T-helper 2 cell treated with Interferon-gamma antibody and Interleukin-4, amounts not matched to agents 100 ng/mL and 5 ng/mL, for 36 hours (primary cell): ENCODE results near the gene JPH2. TPM values are rescaled to one million over a fixed set of nuclear protein-coding genes. Genes with fewer than 3 reads are reported as not detected.
"Not testable (repeated sequence)": the region's sequence is repeated elsewhere in the genome, so short reads cannot be mapped to it uniquely, and the experiment has no call there.

Source experiments
- intact Hi-C: fragments of 100-400 bp; cut with micrococcal nuclease; formaldehyde crosslinking; loops from one replicate; pipeline ENCODE4 v1.15.1; 2023
- total RNA-seq: library from RNA; stranded (reverse); gene quantifications from 2 replicates; pipeline ENCODE4 v1.2.3, GENCODE V29; 2022

Gene JPH2
- total RNA-seq, 1 donor from 2014 or later, result not detected

DNA sequence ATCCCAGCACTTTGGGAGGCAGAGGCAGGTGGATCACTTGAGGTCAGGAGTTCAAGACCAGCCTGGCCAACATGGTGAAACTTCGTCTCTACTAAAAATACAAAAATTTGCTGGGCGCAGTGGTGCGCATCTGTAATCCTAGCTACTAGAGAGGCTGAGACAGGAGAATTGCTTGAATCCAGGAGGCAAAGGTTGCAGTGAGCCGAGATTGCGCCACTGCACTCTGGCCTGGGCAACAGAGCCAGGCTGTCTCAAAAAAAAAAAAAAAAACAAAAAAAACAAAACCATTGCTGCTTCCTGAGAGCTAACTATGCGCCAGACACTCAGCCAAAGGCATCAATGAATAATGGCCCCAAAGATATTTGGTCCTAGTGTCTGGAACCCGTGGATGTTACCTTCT is 57.7 kb downstream of the JPH2 start:
- intact Hi-C loops, result not testable (repeated sequence)

DNA sequence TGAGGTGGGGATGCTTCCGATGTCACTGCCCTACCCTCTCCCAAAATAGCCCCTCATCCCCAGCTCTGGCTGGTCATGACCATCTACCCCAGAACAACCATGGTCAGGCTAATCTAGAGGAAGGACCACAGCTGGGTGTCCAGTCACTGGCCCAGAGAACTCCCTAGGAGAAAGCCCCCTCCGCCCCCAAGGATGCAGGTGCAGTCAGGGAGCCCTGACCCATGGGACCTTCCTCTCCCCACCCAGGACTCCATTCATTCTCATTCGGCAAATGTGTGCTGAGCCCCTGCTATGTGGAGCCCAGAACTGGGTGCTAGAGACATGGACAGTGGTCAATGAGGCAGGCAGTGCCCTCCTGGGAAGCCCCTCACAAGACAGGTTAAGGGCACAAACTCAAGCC is 60.5 kb downstream of the JPH2 start:
- intact Hi-C loops, result no loop called here

DNA sequence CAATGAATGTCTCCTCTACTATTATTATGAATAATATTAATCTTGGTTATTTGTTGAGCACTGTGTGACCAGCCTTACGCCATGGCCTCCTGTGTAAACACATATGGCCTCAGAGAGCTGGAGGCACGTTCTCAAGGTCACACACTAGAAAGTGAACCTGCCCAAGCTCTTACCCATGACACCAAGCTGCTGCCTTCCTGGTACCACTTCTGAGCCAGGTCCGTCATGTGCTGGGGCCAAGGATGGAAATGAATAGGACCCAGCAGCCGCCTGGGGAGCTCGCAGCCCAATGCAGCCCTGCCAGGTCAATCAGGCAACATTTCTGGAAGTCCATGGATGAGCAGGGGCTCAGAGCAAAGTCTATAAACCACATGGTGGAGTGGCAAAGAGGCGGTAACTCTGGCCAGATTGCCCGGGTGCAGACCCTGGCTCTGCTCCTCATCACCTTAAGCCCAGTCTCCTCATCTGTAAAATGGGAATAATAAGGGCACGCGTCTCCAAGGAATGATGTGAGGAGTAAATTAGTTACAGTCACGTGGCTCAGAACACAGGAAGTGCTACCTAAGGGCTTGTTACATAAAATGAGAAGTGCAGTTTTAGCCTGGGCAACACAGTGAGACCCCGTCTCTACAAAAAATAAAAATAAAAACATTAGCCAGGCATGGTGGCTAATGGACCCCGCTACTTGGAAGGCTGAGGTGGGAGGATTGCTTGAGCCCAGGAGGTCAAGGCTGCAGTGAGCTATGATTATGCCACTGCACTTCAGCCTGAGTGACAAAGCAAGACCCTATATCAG is 61.5 kb downstream of the JPH2 start:
- intact Hi-C loops, result no loop called here

DNA sequence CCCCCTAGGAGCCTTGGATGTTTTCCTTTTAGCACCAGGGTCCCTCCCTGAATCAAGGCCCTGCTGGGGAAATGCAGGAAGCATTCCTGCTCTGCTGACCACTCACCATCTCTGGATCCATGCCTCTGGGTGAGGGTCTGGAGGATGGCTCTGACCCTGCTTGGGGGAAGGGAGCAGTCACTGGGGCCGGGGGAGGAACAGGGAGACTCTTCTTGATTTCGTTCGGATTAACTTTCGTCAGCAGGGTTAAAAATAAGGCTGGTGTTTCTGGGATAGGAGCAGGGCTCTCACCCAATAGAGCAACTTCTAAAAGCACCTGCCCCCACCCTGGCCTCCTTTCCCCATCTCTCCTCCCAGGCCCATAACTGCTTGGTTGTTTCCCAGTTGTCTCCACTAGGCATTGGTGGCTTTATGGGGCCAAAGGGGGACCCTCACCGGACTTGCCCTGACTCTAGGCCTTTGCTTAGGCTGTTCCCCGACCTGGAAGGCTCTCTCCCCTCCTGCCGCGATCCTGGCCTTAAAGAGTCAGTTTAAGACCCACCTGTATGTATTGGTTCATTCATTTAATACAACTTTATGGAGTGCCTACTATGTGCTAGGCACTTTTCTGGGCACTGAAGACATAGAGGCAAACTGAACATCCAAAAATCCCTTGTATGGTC is 63.0 kb downstream of the JPH2 start:
- intact Hi-C loops, result no loop called here

DNA sequence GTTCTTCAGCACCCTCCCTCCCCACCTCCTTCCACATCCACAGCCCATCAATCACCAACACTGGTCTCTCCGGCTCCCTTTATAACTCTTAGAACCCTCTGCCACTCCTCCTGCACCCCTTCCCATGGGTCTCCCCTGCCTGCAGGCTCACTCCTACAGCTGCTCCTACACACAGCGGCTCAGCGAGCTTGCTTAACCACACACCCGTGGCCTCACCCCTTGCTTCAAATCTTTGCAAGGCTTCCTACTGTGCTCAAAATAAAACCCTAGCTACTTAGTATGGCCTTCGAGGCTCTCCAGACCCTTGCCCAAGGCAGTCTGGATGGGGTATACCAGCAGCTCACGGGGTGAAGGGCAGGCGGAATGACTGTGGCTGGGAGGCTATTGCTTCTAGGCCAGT is 63.7 kb downstream of the JPH2 start:
- intact Hi-C loops, result no loop called here

DNA sequence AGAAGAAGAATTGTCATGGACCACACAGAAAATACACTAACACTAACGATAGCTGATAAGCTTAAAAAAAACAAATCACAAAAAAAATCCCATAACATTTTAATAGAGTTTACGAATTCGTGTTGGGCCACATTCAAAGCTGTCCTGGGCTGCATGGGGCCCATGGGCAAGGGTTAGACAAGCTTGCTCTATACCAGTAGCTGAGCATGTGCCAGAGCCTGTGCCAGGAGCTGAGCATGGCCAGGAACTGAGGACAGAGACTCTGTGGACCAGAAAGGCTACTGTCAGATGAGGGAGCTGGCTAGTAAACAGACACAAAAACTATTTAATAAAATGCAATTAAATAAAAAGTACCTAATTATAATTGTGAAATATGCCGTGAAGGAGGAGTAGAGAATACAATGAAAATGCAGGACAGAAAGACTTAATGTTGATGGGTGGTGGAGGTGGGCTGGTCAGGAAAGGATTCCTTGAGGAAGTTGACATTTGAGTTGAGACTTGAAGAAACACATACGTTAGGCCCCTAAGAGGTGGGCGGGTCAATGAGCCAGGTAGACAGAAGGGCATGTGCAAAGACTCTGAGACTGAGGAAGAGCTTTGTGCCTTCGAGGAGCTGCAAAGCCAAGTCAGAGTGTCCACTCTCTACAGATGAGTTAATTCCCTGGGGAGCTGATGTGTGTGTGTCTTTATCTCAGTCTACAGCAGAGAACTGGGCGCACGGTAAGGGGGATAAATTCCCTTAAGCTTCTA is 66.1 kb downstream of the JPH2 start:
- intact Hi-C loops, result no loop called here

DNA sequence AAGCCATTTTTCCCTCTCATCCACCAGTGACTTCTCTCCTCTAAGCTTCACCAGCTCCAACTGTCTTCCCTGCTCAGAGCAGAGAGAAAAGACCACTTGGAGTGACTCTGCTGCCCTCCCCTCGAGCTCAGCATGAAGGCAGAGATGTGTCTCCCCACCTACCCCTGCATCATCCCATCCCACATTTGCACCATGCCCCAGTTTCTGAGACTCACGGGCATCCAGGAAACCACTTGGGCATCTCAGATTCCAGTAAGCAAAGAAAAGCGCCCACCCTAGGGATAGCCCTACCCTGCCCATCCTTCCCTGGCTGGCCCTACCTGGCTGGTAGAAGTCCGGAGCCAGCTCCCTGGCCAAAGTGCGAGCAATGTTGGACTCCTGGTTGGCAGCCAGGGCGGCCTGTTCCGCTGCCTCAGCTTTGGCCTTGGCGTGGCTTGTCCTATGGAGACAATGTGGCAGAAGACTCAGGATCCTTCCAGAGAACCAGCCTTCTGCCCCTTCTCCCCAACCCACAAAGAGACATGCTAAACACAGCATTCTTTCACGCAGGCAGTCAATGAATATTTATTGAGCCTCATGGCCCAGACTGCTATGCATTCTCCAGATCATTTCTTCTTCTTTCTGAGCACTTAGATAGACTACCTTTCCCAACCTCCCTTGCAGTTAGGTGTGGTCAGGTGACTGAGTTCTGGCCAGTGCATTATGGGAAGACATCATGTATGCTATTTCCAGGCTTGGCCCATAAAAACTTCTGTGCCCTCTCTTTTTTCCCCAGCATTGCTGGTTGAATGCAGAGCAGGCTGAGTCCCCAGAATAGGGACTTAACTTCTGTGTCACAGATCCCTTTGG is 68.6 kb downstream of the JPH2 start:
- intact Hi-C loops, result no loop called here

DNA sequence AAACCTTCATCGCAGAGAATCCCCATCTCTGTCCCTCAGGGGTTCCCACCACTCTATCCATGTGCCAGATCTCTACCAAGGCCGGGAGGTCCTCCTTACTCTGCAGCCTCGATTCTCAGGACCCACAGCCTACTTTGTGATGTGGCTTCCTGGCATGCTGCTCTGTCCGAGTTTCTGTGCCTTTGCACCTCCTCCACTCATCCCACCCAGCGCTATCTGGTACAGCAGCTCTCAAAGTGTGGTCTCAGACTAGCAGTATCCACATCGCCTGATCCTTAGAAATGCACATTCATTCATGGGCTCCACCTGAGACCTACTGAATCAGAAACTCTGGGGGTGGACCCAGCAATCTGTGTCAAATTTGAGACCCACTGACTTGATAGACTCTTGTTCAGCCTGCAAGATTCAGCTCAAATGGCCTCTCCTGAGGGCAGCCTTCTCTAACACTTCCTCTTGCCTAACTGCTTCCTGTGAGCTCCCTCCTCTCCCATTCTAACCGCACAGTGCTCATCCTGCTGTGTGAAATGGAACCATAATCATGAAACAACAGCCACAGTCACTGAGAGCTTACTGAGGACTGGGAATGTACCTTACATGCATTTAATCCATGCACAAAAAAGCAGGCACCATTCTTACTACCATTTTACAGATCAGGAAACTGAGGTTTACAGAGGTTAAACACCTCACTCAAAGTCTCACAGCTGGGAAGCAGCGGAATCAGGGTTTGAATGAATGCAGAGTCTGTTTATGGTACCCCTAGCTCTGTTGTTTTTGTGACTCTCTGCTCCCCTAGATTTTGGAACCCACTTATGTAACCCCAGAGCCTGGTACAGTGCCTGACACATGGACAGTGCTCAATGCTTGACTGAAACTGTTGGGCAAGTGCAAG is 69.4 kb downstream of the JPH2 start:
- intact Hi-C loops, result no loop called here

DNA sequence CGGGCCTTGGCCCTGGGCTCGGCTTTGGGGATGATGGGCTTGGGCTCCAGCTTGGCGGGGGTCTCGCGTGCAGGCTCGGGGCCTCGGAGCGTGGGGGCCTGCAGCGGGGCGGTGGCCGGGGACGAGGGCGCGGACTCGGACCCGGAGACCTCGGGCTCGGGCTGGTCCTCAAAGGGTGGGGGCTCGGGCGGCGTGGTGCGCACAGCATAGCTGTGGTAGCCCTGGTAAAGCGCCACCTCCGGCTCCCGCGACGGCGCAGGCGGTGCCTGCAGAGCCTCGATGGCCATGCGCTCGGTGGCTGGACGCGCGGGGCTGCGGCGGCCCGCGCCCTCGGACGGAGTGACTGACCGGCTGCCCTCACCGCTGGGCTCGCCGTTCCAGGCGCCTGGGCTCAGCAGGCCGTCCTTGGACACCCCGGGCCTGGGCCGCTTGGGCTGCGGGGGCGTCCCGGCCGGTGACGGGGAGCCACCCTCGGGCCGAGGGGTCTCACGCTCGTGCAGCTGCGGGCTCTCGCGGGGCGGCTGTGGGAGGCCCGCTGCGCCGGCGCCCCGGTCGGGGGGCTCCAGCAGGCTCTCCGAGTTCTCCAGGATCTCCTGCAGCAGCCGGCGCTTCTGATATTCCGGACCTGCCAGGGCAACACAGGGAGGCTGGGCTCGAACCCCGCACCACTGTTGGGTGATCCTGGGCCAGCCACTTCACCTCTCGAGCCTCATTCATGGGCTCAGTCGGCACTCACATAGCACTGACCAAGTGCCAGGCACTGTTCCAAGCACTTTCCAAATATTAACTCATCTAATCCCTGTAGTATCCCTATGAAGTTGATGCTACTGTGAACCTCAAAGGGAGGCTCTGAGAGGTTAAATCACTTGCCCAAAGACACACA is 71.0 kb downstream of the JPH2 start:
- intact Hi-C loops, result loop anchor here (1.0 kb wide), 2 partner anchors 74 to 195 kb away; partner anchors contain the start of gene FITM2

DNA sequence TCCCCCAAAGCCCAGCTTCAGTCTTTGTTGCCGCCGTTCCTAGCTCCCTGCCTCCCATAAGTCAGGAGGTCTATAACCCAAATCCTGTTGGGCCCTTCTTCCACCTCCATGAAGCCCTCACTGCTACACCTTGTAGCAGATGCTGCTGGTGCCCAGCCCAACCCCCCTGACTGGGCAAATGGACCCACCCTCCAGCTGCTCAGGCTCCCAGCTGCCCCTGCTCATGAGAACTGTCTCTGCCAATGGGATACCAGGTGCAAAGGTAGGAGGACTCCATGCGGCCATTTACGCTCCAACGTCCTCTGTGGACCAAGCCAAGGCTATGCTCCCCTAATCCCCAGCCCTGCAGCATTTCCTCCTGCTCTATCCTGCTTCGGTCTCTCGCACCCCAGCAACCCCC is 71.8 kb downstream of the JPH2 start:
- intact Hi-C loops, result no loop called here

DNA sequence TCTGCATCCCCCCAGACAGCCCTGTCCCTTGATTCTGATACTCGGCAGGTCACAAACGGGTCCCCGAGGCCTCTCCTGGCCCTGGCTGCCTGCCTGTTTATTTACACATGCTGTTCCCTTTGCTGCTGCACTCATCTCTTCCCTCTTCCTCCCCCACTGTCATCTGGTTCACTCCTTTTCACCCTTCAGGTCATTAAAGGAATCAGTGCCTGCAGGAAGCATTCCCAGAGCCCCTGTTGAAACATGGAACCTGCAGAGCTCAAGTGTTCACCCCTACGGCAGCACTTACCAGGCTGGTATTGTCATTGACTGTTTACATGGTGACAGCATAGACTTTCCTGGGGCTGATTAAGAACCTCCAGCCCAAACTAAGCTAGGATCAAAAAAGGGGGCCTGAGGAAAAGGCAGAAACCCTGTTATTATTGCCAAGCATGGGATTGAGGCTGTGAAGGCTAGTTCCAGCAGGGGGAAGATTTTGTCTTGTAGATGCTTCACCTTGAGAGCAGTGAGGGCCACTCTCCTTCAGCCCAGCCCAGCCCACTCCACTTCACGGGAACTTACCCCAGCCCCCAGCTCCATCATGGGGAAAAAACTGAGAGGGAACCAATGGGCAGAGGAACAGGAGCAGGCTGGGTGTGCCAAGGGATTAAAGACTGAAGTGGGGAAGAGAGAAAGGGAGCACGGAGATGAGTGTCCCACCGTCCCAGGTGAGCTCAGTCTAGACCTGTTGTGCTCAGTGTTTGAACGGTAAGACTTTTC is 73.2 kb downstream of the JPH2 start:
- intact Hi-C loops, result no loop called here

DNA sequence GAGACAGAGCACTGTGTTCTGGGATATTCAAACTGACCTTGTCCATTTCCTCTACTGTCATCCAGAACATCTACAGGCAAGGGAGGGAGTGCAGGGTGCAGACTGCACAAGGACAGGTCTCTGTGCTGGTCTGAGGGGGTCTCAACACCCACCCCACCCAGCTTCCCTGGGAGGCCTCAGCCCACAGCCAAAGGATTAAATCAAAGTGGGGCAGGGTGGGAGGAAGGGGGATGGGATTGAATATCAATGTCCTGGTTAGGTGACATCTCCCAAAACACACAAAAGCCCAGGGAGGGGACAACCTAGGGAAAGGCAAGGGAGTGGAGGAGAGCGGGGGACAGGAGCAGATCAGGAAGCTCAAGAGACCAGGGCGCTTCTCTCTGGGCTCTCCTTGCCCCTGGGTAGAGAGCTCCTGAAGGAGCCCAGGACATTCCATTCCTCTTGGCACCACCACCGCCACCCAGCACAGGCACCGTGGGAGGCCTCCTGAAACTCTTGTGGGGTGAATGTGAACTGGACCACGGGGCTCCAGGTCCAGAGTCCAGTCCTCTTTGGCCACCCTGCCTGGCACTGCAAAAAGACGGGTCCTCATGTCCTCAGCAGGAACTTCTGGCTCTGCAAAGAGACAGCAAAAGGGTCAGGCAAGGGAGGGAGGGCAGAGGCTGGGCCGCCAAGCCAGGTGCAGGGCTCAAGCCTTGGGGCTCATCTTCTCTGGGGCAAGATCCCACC is 73.9 kb downstream of the JPH2 start:
- intact Hi-C loops, result no loop called here

DNA sequence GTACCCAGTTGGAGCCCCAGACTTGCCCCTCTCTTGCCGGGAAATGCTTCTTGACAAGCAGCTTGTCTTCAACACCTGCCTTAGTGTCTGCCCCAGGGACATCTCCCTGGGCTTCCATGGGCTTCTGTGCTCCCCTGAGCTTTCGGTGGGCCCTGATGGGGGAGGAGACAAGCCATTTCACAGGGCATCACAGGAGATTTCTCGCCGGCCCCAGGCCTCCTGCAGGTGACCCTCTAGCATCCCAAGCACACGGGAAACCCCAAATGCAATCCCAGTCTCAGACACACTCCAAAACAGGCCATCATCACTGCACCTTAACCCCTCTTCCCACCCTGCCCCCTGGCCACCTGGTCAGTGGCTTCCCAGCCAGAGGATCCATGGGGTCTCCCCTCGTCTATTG is 74.5 kb downstream of the JPH2 start:
- intact Hi-C loops, result no loop called here

DNA sequence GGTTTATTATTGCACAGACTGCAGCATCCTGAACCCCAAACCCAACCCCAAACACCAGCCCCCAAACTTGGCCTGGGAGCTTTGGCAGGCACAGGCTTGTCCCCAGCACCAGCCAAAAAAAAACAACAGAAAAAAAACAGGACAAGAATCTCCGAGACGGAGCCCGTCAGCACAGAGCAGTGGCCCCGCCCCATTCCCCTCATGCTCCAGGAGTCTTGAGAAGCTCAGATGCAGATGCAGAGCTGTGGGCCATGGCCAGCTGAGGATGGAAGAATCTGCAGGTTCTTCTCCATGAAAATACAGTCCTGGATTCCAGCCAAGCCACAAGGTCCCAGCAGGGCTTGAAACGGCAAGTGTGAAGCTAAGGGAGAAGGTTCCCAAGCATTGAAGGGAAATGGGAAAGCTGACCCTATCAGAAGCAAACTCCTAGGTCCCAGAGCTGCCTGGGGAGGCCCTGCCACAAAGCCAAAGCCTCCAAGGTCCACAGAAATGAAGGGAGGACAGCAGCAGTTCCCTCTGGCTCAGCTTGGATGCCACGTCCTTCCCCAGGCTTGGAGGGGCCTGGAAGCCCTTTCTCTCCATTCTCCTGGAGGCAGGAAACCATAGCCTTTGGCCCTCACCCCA is 75.2 kb downstream of the JPH2 start:
- intact Hi-C loops, result no loop called here

DNA sequence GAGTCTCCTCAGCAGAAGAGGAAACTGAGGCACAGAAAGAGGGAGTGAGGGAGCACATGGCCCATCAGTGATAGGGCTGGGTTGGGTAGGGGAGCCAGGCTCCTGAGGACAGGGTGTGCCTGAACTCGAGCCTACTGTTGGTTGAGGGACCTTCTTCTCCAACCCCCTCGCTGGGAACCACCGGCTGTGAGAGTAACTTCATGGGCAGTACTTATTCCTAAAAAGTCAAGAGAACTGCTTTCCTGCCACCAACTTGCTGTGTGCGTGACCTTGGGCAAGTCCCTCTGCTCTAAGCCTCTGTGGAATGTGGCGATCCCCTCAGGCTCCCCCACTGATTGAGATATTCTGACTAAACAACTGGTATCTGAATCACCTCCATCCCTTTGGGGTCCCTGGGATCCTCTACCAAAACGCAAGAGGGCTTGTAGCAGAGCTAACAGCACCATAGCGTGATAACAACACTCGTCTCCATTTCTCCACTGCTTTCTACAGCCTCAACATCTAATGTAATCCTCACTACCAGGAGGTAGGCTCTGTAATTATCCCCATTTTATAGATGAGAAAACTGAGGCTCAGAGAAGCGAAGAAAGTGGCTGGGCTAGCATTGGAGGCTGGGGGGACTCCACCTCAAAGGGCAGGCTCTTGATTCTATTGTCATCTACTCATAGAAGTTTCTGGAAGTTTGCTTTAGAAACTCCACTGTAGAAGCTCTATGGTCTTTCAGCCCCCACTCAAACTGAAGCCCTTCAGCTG is 76.0 kb downstream of the JPH2 start:
- intact Hi-C loops, result no loop called here

DNA sequence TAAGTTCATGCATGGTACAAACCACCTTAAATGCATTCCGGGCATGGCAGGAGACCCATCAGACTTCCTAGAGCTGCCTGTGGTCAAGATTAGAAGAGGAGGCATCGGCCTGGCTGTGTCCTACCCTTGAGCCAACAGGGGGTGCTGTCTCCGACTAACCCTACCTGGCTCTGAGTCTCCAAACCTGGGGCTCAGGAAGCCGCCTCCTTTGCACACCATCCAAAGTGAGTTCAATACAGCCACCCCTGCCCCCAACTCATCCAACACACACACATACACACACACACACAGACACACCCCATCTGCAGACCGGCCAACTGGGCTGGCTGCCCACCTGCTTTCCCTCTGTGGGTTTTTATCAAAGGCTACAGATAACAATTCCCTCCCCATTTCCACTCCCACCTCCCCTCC is 77.0 kb downstream of the JPH2 start:
- intact Hi-C loops, result no loop called here

DNA sequence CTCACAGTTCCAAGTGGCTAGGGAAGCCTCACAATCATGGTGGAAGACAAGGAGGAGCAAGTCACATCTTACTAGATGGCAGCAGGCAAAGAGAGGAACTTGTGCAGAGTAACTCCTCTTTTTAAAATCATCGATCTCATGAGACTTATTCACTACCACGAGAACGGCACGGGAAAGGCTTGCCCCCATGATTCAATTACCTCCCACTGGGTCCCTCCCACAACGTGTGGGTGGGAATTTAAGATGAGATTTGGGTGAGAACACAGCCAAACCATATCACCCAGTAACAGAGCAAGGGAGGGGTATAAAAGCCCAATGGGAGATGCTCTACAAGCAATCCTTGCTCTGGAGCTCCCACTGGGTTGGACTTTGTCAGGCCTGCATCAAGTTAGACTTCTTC is 80.4 kb downstream of the JPH2 start:
- intact Hi-C loops, result no loop called here
